ENCODE measurements around the gene KSR2. TPM values are rescaled to one million over a fixed set of nuclear protein-coding genes. Genes with fewer than 3 reads are reported as not detected.

KSR2 gene
- total and polyA plus RNA-seq, 2 donors from 2014 or later, result 0.34 to 2.9 TPM

GRCh38 chr12:117433878-117434277 lies 534.9 kb downstream of the KSR2 start:
- H3K9ac ChIP-seq (ENCODE audit: low read length in 3 of 3), result no peak overlapping the region
- peaks cover 0 to 3% (median 0%) of the 10 kb centered on the region in 3 donors for H3K4me1 ChIP-seq (ENCODE audit: control insufficient read depth in 2 of 3, insufficient read depth in 2 of 3, low read depth in 1 of 3, low read length in 3 of 3)
- FAIRE-seq (no peak), DNase-seq (no peak)
- intact Hi-C loops (cut with DNase I), result no loop called here
- H3K4me3 ChIP-seq (ENCODE audit: low read length in 3 of 3), result no peak overlapping the region
- H3K27me3 ChIP-seq (ENCODE audit: control insufficient read depth, insufficient read depth, low read length), result no peaks in the 10 kb centered on the region
- TF ChIP-seq CTCF (IDR thresholded peaks at IDR 0.05; ENCODE audit: borderline replicate concordance, extremely low read depth, insufficient read depth), result no peak
- H3K36me3 ChIP-seq (ENCODE audit: control insufficient read depth in 2 of 3, insufficient read depth in 3 of 3, low read length in 3 of 3), result no peaks in the 10 kb centered on the region
- H3K9me3 ChIP-seq (ENCODE audit: control insufficient read depth in 2 of 3, insufficient read depth in 1 of 3, low read length in 3 of 3), result no peaks in the 10 kb centered on the region
- no peak overlapping the region for H3K27ac ChIP-seq (ENCODE audit: low read depth in 2 of 2, low read length in 2 of 2)

GRCh38 chr12:117430246-117430645 lies 538.5 kb downstream of the KSR2 start:
- FAIRE-seq (no peak), DNase-seq (no peak)
- Histone ChIP-seq H3K9me3 (ENCODE audit: control insufficient read depth in 2 of 3, insufficient read depth in 1 of 3, low read length in 3 of 3) (no peaks in the 10 kb centered on the region), H3K9ac (ENCODE audit: low read length in 3 of 3) (no peak overlapping the region), H3K4me1 (ENCODE audit: control insufficient read depth in 2 of 3, insufficient read depth in 2 of 3, low read depth in 1 of 3, low read length in 3 of 3) (no peaks in the 10 kb centered on the region), H3K36me3 (ENCODE audit: control insufficient read depth in 2 of 3, insufficient read depth in 3 of 3, low read length in 3 of 3) (no peaks in the 10 kb centered on the region), H3K4me3 (ENCODE audit: low read length in 3 of 3) (no peak overlapping the region), H3K27me3 (ENCODE audit: control insufficient read depth, insufficient read depth, low read length) (no peaks in the 10 kb centered on the region), H3K27ac (ENCODE audit: low read depth in 2 of 2, low read length in 2 of 2) (no peak overlapping the region)
- no peak for TF ChIP-seq CTCF (IDR thresholded peaks at IDR 0.05; ENCODE audit: borderline replicate concordance, extremely low read depth, insufficient read depth)
- intact Hi-C loops (cut with DNase I), result no loop called here

- Histone ChIP-seq H3K27ac (ENCODE audit: low read depth in 2 of 2, low read length in 2 of 2) (no peak overlapping the region), H3K27me3 (ENCODE audit: control insufficient read depth, insufficient read depth, low read length) (no peaks in the 10 kb centered on the region), H3K9me3 (ENCODE audit: control insufficient read depth in 2 of 3, insufficient read depth in 1 of 3, low read length in 3 of 3) (no peaks in the 10 kb centered on the region), H3K36me3 (ENCODE audit: control insufficient read depth in 2 of 3, insufficient read depth in 3 of 3, low read length in 3 of 3) (no peaks in the 10 kb centered on the region), H3K9ac (ENCODE audit: low read length in 3 of 3) (no peak overlapping the region), H3K4me3 (ENCODE audit: low read length in 3 of 3) (no peak overlapping the region), H3K4me1 (ENCODE audit: control insufficient read depth in 2 of 3, insufficient read depth in 2 of 3, low read depth in 1 of 3, low read length in 3 of 3) (no peaks in the 10 kb centered on the region)
- no peak for DNase-seq
- TF ChIP-seq CTCF (IDR thresholded peaks at IDR 0.05; ENCODE audit: borderline replicate concordance, extremely low read depth, insufficient read depth), result no peak
- FAIRE-seq, result no peak
- intact Hi-C loops (cut with DNase I), result no loop called here
Observed at GRCh38 chr12:117427211-117427610, 541.6 kb downstream of the KSR2 start.

- Histone ChIP-seq H3K9me3 (ENCODE audit: control insufficient read depth in 2 of 3, insufficient read depth in 1 of 3, low read length in 3 of 3) (no peaks in the 10 kb centered on the region), H3K27ac (ENCODE audit: low read depth in 2 of 2, low read length in 2 of 2) (no peak overlapping the region), H3K27me3 (ENCODE audit: control insufficient read depth, insufficient read depth, low read length) (no peaks in the 10 kb centered on the region), H3K4me3 (ENCODE audit: low read length in 3 of 3) (no peak overlapping the region), H3K36me3 (ENCODE audit: control insufficient read depth in 2 of 3, insufficient read depth in 3 of 3, low read length in 3 of 3) (no peaks in the 10 kb centered on the region), H3K4me1 (ENCODE audit: control insufficient read depth in 2 of 3, insufficient read depth in 2 of 3, low read depth in 1 of 3, low read length in 3 of 3) (no peaks in the 10 kb centered on the region), H3K9ac (ENCODE audit: low read length in 3 of 3) (no peak overlapping the region)
- no peak for TF ChIP-seq CTCF (IDR thresholded peaks at IDR 0.05; ENCODE audit: borderline replicate concordance, extremely low read depth, insufficient read depth)
- intact Hi-C loops (cut with DNase I), result no loop called here
- DNase-seq (no peak), FAIRE-seq (no peak)
Observed at GRCh38 chr12:117421987-117422386, 546.8 kb downstream of the KSR2 start.
